IMR-90 (cell line): ENCODE results near the gene RNF212. TPM values are rescaled to one million over a fixed set of nuclear protein-coding genes. Genes with fewer than 3 reads are reported as not detected.

Source experiments
- ATAC-seq: fragments of 200-7000 bp; cut with Tn5 transposase; 2 replicates; pipeline ENCODE4 v1.9.1; 2020; ENCODE audit warnings: low read depth, mild to moderate bottlenecking, moderate library complexity
- BruUV-seq: library from RNA; stranded (reverse); fragments of 400-500 nt; replicated peaks from 2 replicates; lab custom pipeline; 2021; lab: Mats Ljungman, UMichigan
- CTCF ChIA-PET: fragments of 300-600 bp; formaldehyde crosslinking; extraction: SDS; loops from one replicate; lab custom pipeline; 2021; ENCODE audit warnings: antibody characterized with exemption; lab: Yijun Ruan, JAX
- POLR2A ChIA-PET: fragments of 300-600 bp; sonication (Branson Sonifier 250); formaldehyde crosslinking; loops from one replicate; lab custom pipeline; 2022; ENCODE audit warnings: antibody characterized with exemption; ENCODE audit not compliant: unreplicated experiment; lab: Charles Lee
- DNase-seq: peaks from one replicate; pipeline ENCODE4 v3.0.0; 2013
- H2AFZ ChIP-seq: replicated peaks from 2 replicates; pipeline ENCODE3; 2013; ENCODE audit warnings: low read length, mild to moderate bottlenecking; ENCODE audit not compliant: poor library complexity
- H2AK5ac ChIP-seq: 2 replicates; pipeline ENCODE4 v1.6.1; 2013; ENCODE audit warnings: low read depth, low read length, inconsistent platforms
- H2AK9ac ChIP-seq: replicated peaks from 2 replicates; pipeline ENCODE3; 2013; ENCODE audit warnings: mild to moderate bottlenecking, low read depth, low read length, moderate library complexity; ENCODE audit not compliant: poor library complexity
- H2BK120ac ChIP-seq: 2 replicates; pipeline ENCODE4 v1.6.1; 2013; ENCODE audit warnings: low read depth, low read length, inconsistent platforms
- H2BK15ac ChIP-seq: 3 replicates; pipeline ENCODE4 v1.6.1; 2013; ENCODE audit warnings: low read depth, low read length, inconsistent platforms
- H2BK20ac ChIP-seq: 2 replicates; pipeline ENCODE4 v1.6.1; 2013; ENCODE audit warnings: low read depth, mild to moderate bottlenecking, inconsistent platforms, low read length, moderate library complexity
- H2BK5ac ChIP-seq: 2 replicates; pipeline ENCODE4 v1.6.1; 2013; ENCODE audit warnings: mild to moderate bottlenecking, low read depth, low read length, inconsistent platforms; ENCODE audit not compliant: poor library complexity, severe bottlenecking
- H3K14ac ChIP-seq: replicated peaks from 2 replicates; pipeline ENCODE4 v1.6.1; 2013; ENCODE audit warnings: low read depth, low read length, inconsistent platforms
- H3K18ac ChIP-seq: 2 replicates; pipeline ENCODE4 v1.6.1; 2013; ENCODE audit warnings: low read depth, low read length, control low read depth
- H3K23ac ChIP-seq: 2 replicates; pipeline ENCODE4 v1.6.1; 2013; ENCODE audit warnings: low read depth, low read length, inconsistent platforms
- H3K27ac ChIP-seq: 2 replicates; pipeline ENCODE4 v1.5.1; 2013; ENCODE audit warnings: mild to moderate bottlenecking, control low read depth, low read length; ENCODE audit not compliant: insufficient read depth
- H3K27me3 ChIP-seq: 2 replicates; pipeline ENCODE4 v1.6.1; 2013; ENCODE audit warnings: low read length; ENCODE audit not compliant: control insufficient read depth, insufficient read depth
- H3K36me3 ChIP-seq: 2 replicates; pipeline ENCODE4 v1.6.1; 2013; ENCODE audit warnings: low read length, mixed read lengths; ENCODE audit not compliant: control insufficient read depth, insufficient read depth
- H3K4ac ChIP-seq: 2 replicates; pipeline ENCODE4 v1.6.1; 2013; ENCODE audit warnings: low read depth, low read length, inconsistent platforms
- H3K4me1 ChIP-seq: 2 replicates; pipeline ENCODE4 v1.6.1; 2013; ENCODE audit warnings: low read length, mixed read lengths; ENCODE audit not compliant: control insufficient read depth, insufficient read depth
- H3K4me2 ChIP-seq: 2 replicates; pipeline ENCODE4 v1.6.1; 2013; ENCODE audit warnings: low read depth, mild to moderate bottlenecking, control low read depth, low read length, moderate library complexity
- H3K4me3 ChIP-seq: 2 replicates; pipeline ENCODE4 v1.5.1; 2013; ENCODE audit warnings: low read depth, mild to moderate bottlenecking, control low read depth, low read length, moderate library complexity; ENCODE audit not compliant: insufficient read depth
- H3K56ac ChIP-seq: 2 replicates; pipeline ENCODE4 v1.6.1; 2013; ENCODE audit warnings: low read length, inconsistent platforms; ENCODE audit not compliant: insufficient read depth; ENCODE audit errors: extremely low read depth
- H3K79me1 ChIP-seq, 2 experiments: 2 replicates each; pipeline ENCODE4 v1.6.1; 2013; ENCODE audit warnings: low read length in 2 of 2, inconsistent platforms in 1 of 2, low read depth in 1 of 2
- H3K9ac ChIP-seq: 2 replicates; pipeline ENCODE4 v1.6.1; 2013; ENCODE audit warnings: low read depth, low read length, control low read depth
- H3K9me1 ChIP-seq: 2 replicates; pipeline ENCODE4 v1.6.1; 2013; ENCODE audit warnings: low read length, inconsistent platforms; ENCODE audit not compliant: insufficient read depth
- H3K9me3 ChIP-seq: 2 replicates; pipeline ENCODE4 v1.6.1; 2013; ENCODE audit warnings: low read length; ENCODE audit not compliant: control insufficient read depth, insufficient read depth
- H4K20me1 ChIP-seq: 2 replicates; pipeline ENCODE4 v1.6.1; 2013; ENCODE audit warnings: low read length, inconsistent platforms; ENCODE audit not compliant: insufficient read depth
- H4K5ac ChIP-seq: 2 replicates; pipeline ENCODE4 v1.6.1; 2013; ENCODE audit warnings: mild to moderate bottlenecking, low read depth, low read length, control low read depth
- H4K8ac ChIP-seq, 2 experiments: 2 replicates each; pipeline ENCODE4 v1.6.1; 2013; ENCODE audit warnings: low read depth in 2 of 2, low read length in 2 of 2, control low read depth in 1 of 2, inconsistent platforms in 1 of 2
- H4K91ac ChIP-seq: 2 replicates; pipeline ENCODE4 v1.6.1; 2013; ENCODE audit warnings: low read depth, low read length, inconsistent platforms; ENCODE audit not compliant: insufficient read depth
- BHLHE40 ChIP-seq: fragments of 150-350 bp; IDR thresholded peaks from 2 replicates; pipeline ENCODE4 v1.6.1; 2016; ENCODE audit warnings: mild to moderate bottlenecking, low read depth, low read length
- CEBPB ChIP-seq: IDR thresholded peaks from 2 replicates; pipeline ENCODE4 v1.6.1; 2012; ENCODE audit warnings: low read depth, low read length, improper control_type of control experiment
- CHD1 ChIP-seq: IDR thresholded peaks from 2 replicates; pipeline ENCODE4 v1.6.1; 2012; ENCODE audit warnings: low read depth, low read length, improper control_type of control experiment
- CTCF ChIP-seq: conservative IDR thresholded peaks from 2 replicates; pipeline ENCODE4 v1.5.1; 2012; ENCODE audit warnings: mild to moderate bottlenecking, low read depth, low read length, improper control_type of control experiment
- ELK1 ChIP-seq: fragments of 150-350 bp; IDR thresholded peaks from 2 replicates; pipeline ENCODE4 v1.6.1; 2016; ENCODE audit warnings: low read depth, mild to moderate bottlenecking, low read length, moderate library complexity, borderline replicate concordance
- FOS ChIP-seq: fragments of 150-350 bp; IDR thresholded peaks from 2 replicates; pipeline ENCODE4 v1.6.1; 2016; ENCODE audit warnings: low read depth, low read length
- MAFK ChIP-seq: IDR thresholded peaks from 2 replicates; pipeline ENCODE4 v1.6.1; 2012; ENCODE audit warnings: low read depth, low read length, improper control_type of control experiment
- MAZ ChIP-seq: IDR thresholded peaks from 2 replicates; pipeline ENCODE4 v1.6.1; 2012; ENCODE audit warnings: low read depth, mild to moderate bottlenecking, low read length, improper control_type of control experiment, moderate library complexity, borderline replicate concordance
- MXI1 ChIP-seq: IDR thresholded peaks from 2 replicates; pipeline ENCODE4 v1.6.1; 2012; ENCODE audit warnings: low read depth, mild to moderate bottlenecking, low read length, moderate library complexity, borderline replicate concordance
- NFE2L2 ChIP-seq: fragments of 150-350 bp; IDR thresholded peaks from 2 replicates; pipeline ENCODE4 v1.6.1; 2016; ENCODE audit warnings: low read depth, mild to moderate bottlenecking, low read length
- POLR2A ChIP-seq: IDR thresholded peaks from 2 replicates; pipeline ENCODE4 v1.6.1; 2012; ENCODE audit warnings: mild to moderate bottlenecking, low read depth, low read length
- RAD21 ChIP-seq: IDR thresholded peaks from 2 replicates; pipeline ENCODE4 v1.6.1; 2012; ENCODE audit warnings: low read length, improper control_type of control experiment
- RCOR1 ChIP-seq: IDR thresholded peaks from 2 replicates; pipeline ENCODE4 v1.6.1; 2012; ENCODE audit warnings: mild to moderate bottlenecking, low read length, improper control_type of control experiment; ENCODE audit not compliant: insufficient replicate concordance
- SMC3 ChIP-seq: fragments of 150-350 bp; IDR thresholded peaks from 2 replicates; pipeline ENCODE4 v1.6.1; 2016; ENCODE audit warnings: low read depth, mild to moderate bottlenecking, antibody characterized with exemption, low read length, moderate library complexity
- USF2 ChIP-seq: fragments of 150-350 bp; IDR thresholded peaks from 2 replicates; pipeline ENCODE4 v1.6.1; 2017; ENCODE audit warnings: mild to moderate bottlenecking, antibody characterized with exemption, low read length, low read depth
- WGBS, 2 experiments: methylation state at CpG; one replicate each; pipeline versions ENCODE4 v1.1.5 to v1.1.7; 2013; ENCODE audit warnings: missing lambda C conversion rate in 2 of 2; ENCODE audit not compliant: insufficient read length in 1 of 2; ENCODE audit errors: extremely low coverage in 2 of 2; 5-methylcytosine and 5-hydroxymethylcytosine counted together
- dilution Hi-C: fragments of 300-500 bp; cut with HindIII; formaldehyde crosslinking; loops from one replicate; pipeline ENCODE4 v1.14.3; 2018; ENCODE audit warnings: low sequenced_read_pairs; ENCODE audit not compliant: unreplicated experiment
- in situ Hi-C: fragments of 300-500 bp; cut with MboI; formaldehyde crosslinking; loops from 3 replicates; pipeline ENCODE4 v1.14.3; 2019; ENCODE audit warnings: low sequenced_read_pairs, inconsistent platforms, mixed read lengths
- intact Hi-C: fragments of 100-400 bp; cut with micrococcal nuclease; formaldehyde crosslinking; loops from 2 replicates; pipeline ENCODE4 v1.10.0; 2022
- polyA plus RNA-seq, 3 experiments: library from polyadenylated mRNA; depleted of rRNA; stranded (reverse); fragments of >200 nt; gene quantifications; 2 replicates each; pipeline ENCODE4 v1.2.3, GENCODE V29; 2012; ENCODE audit warnings: low replicate concordance in 1 of 3
- total RNA-seq: library from RNA; depleted of rRNA; stranded (reverse); fragments of >200 nt; gene quantifications from 2 replicates; pipeline ENCODE4 v1.2.3, GENCODE V29; 2012

Gene RNF212
- total and polyA plus RNA-seq, 2 of the 4 experiments (the other 2 are of a cell fraction) = under 0.01 to 0.51 TPM

GRCh38 chr4:1040344-1041146, 72.8 kb downstream of the RNF212 start:
- CTCF ChIA-PET = no interaction called here
- dilution Hi-C loops = no loop called here

More at GRCh38 chr4:1040344-1041146, 72.8 kb downstream of the RNF212 start:
- H4K91ac ChIP-seq = peak overlapping the region; percentile 81
- no peak overlapping the region for H2BK15ac ChIP-seq
- intact Hi-C loops = no loop called here
- peak overlapping the region; percentile 91 for H2AK9ac ChIP-seq
- no peak overlapping the region for H2BK5ac ChIP-seq
- H3K9me3 ChIP-seq = no peaks in the 10 kb centered on the region
- H2BK120ac ChIP-seq = no peak overlapping the region
- peak overlapping the region; percentile 84 for H2AK5ac ChIP-seq
- in situ Hi-C loops = no loop called here
- ATAC-seq (no peak), DNase-seq (no peak)
- no peak overlapping the region for H3K4me2 ChIP-seq
- no peak overlapping the region; the same call in 1 of the 2 replicates for H4K5ac ChIP-seq
- TF ChIP-seq MAZ (no peak), MXI1 (no peak), POLR2A (no peak), MAFK (no peak), USF2 (no peak), BHLHE40 (no peak), FOS (no peak), CEBPB (no peak), NFE2L2 (no peak), RAD21 (no peak), ELK1 (no peak), CTCF (no peak), SMC3 (no peak), RCOR1 (no peak), CHD1 (no peak)
- no peak overlapping the region for H3K56ac ChIP-seq
- no peaks in the 10 kb centered on the region for H3K36me3 ChIP-seq
- no peak overlapping the region for H3K27ac ChIP-seq
- no peaks in the 10 kb centered on the region; a peak in 1 of 4 replicates for H3K79me1 ChIP-seq
- H4K20me1 ChIP-seq = peaks cover 5% of the 10 kb centered on the region
- H3K23ac ChIP-seq = no peak overlapping the region
- no peak overlapping the region for H3K18ac ChIP-seq
- 93% methylated on average over 4 of the region's 21 CpGs; no CpG with 5 or more reads in 1 of the 2 experiments for WGBS, 2 experiments
- no peak overlapping the region for H3K9ac ChIP-seq
- POLR2A ChIA-PET = no interaction called here
- H3K27me3 ChIP-seq = no peaks in the 10 kb centered on the region
- no TSS peak for BruUV-seq
- peak overlapping the region; percentile 82; the same call in 1 of the 2 replicates for H3K4ac ChIP-seq
- peak overlapping the region; percentile 83 for H2AFZ ChIP-seq
- H3K4me1 ChIP-seq = peaks cover 40% of the 10 kb centered on the region
- H2BK20ac ChIP-seq = no peak overlapping the region
- H3K14ac ChIP-seq = no peak overlapping the region
- H3K9me1 ChIP-seq = peaks cover 30% of the 10 kb centered on the region
- H4K8ac ChIP-seq = peak overlapping the region in 1 of 2 experiments; percentile 79; a peak in 1 of 4 replicates
- no peak overlapping the region for H3K4me3 ChIP-seq
